Measurements from ENCODE around the gene MATR3. TPM values are rescaled to one million over a fixed set of nuclear protein-coding genes. Genes with fewer than 3 reads are reported as not detected.

MATR3 gene
- polyA plus RNA-seq, 3 donors = 61.8 to 174 (median 137) TPM

GRCh38 chr5:139358064-139358463, 64.5 kb downstream of the MATR3 start:
- Mint-ChIP-seq H3K9me3 (peaks cover 0 to 3% (median 0%) of the 10 kb centered on the region in 7 donors), H3K4me3 (no peak overlapping the region), H3K4me1 (no peaks in the 10 kb centered on the region), H3K27ac (no peak overlapping the region), H3K27me3 (ENCODE audit: low read depth in 3 of 3) (no peaks in the 10 kb centered on the region), H3K36me3 (peaks cover 17 to 46% of the 10 kb centered on the region in 2 donors)
- no peak overlapping the region for H3K4me2 ChIP-seq (replicated peaks; ENCODE audit: extremely low read depth, low read length, poor library complexity, severe bottlenecking)
- no peak overlapping the region for H3K4me3 ChIP-seq (replicated peaks in 1 of 3; ENCODE audit: low read depth in 2 of 3, low read length in 3 of 3)
- no peak overlapping the region for H2AFZ ChIP-seq (ENCODE audit: insufficient read depth, low read depth, low read length, poor library complexity, severe bottlenecking)
- no peak overlapping the region for H3K9ac ChIP-seq (ENCODE audit: insufficient read depth, low read length, poor library complexity, severe bottlenecking)
- no peak for TF ChIP-seq CTCF (IDR thresholded peaks at IDR 0.05)
- no peak for DNase-seq
- H3K9me3 ChIP-seq (replicated peaks in 1 of 2; ENCODE audit: control insufficient read depth in 1 of 2, insufficient read depth in 1 of 2, low read length in 2 of 2) = no peaks in the 10 kb centered on the region
- H3K36me3 ChIP-seq (replicated peaks in 1 of 2; ENCODE audit: control insufficient read depth in 1 of 2, insufficient read depth in 2 of 2, low read length in 2 of 2) = peaks cover 7 to 43% of the 10 kb centered on the region in 2 donors
- H3K27ac ChIP-seq (ENCODE audit: low read depth in 1 of 2, low read length in 2 of 2) = no peak overlapping the region
- H4K20me1 ChIP-seq (ENCODE audit: insufficient read depth, low read length) = peaks cover 100% of the 10 kb centered on the region
- intact Hi-C loops (cut with micrococcal nuclease) = no loop called here
- H3K79me2 ChIP-seq (ENCODE audit: insufficient read depth, low read length) = peaks cover 96% of the 10 kb centered on the region
- no peaks in the 10 kb centered on the region for H3K4me1 ChIP-seq (ENCODE audit: control insufficient read depth in 1 of 2, insufficient read depth in 2 of 2, low read length in 2 of 2)
- no peaks in the 10 kb centered on the region for H3K27me3 ChIP-seq (ENCODE audit: control insufficient read depth in 2 of 2, insufficient read depth in 2 of 2, low read length in 2 of 2)

GRCh38 chr5:139360384-139360783, 66.8 kb downstream of the MATR3 start:
- DNase-seq = no peak
- no peaks in the 10 kb centered on the region for H3K4me1 Mint-ChIP-seq
- Histone ChIP-seq H3K27me3 (ENCODE audit: control insufficient read depth in 2 of 2, insufficient read depth in 2 of 2, low read length in 2 of 2) (no peaks in the 10 kb centered on the region), H4K20me1 (ENCODE audit: insufficient read depth, low read length) (peaks cover 89% of the 10 kb centered on the region), H3K4me1 (ENCODE audit: control insufficient read depth in 1 of 2, insufficient read depth in 2 of 2, low read length in 2 of 2) (no peaks in the 10 kb centered on the region), H3K4me2 (replicated peaks; ENCODE audit: extremely low read depth, low read length, poor library complexity, severe bottlenecking) (no peak overlapping the region), H3K36me3 (replicated peaks in 1 of 2; ENCODE audit: control insufficient read depth in 1 of 2, insufficient read depth in 2 of 2, low read length in 2 of 2) (peaks cover 27 to 47% of the 10 kb centered on the region in 2 donors), H3K79me2 (ENCODE audit: insufficient read depth, low read length) (peaks cover 73% of the 10 kb centered on the region), H2AFZ (ENCODE audit: insufficient read depth, low read depth, low read length, poor library complexity, severe bottlenecking) (no peak overlapping the region), H3K9me3 (replicated peaks in 1 of 2; ENCODE audit: control insufficient read depth in 1 of 2, insufficient read depth in 1 of 2, low read length in 2 of 2) (no peaks in the 10 kb centered on the region), H3K9ac (ENCODE audit: insufficient read depth, low read length, poor library complexity, severe bottlenecking) (no peak overlapping the region), H3K4me3 (replicated peaks in 1 of 3; ENCODE audit: low read depth in 2 of 3, low read length in 3 of 3) (no peak overlapping the region), H3K27ac (ENCODE audit: low read depth in 1 of 2, low read length in 2 of 2) (no peak overlapping the region)
- no peaks in the 10 kb centered on the region for H3K9me3 Mint-ChIP-seq
- 94% methylated on average over 2 of the region's 4 CpGs for WGBS (ENCODE audit: insufficient coverage)
- no peaks in the 10 kb centered on the region for H3K27me3 Mint-ChIP-seq (ENCODE audit: low read depth in 3 of 3)
- H3K4me3 Mint-ChIP-seq = no peak overlapping the region
- H3K36me3 Mint-ChIP-seq = peaks cover 28 to 53% of the 10 kb centered on the region in 2 donors
- TF ChIP-seq CTCF (IDR thresholded peaks at IDR 0.05) = no peak
- H3K27ac Mint-ChIP-seq = peak overlapping the region in 2 of 7 donors; percentile 18 to 23
- intact Hi-C loops (cut with micrococcal nuclease) = no loop called here

Measured in CD14-positive monocyte (primary cell).